GDM1 (cell line): ENCODE measurements around the gene CCDC50.

Source experiments
- DNase-seq: peaks from one replicate; lab custom pipeline; 2025; lab: John Stamatoyannopoulos, UW

The CCDC50 gene

GRCh38 chr3:191316876-191317603, 12.2 kb upstream of the CCDC50 start:
- no peak for DNase-seq

GRCh38 chr3:191320316-191320715, 8.9 kb upstream of the CCDC50 start:
- DNase-seq: no peak

DNA sequence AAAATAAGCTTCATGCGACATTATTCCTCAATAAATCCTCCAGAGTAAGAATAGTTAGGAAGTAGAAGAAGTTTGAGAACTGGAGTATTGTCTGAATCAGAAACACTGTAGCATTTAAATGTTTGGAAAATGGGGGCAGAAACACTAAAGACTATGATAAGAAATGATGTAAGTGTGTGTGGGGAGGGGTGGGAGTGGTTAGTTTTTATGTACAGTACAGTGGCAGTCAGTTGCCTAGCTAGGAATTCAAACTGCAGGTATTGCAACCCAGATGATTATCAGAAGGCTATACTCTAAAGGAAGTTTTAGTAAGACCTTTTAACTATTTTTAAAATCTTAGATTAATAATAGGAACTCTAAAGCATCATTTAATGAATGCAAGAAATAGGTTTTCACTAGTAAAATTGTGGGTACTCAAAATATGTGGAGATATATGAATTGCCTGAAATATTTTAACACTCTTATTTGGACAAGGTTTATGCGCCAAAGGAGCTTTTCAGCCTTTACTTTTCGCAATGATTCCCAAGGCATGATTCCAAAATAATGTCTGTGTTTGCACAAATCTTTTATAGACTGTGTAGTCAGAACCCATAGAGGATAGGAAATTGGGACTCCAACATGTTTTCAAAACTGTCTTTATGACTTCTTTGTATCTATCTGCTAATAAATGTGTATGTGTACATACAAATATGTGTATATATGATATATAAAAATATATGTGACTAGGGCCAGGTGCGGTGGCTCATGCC, 8.0 kb upstream of the CCDC50 start:
- DNase-seq: no peak

- DNase-seq: no peak
Measured at GRCh38 chr3:191324936-191325335, 4.3 kb upstream of the CCDC50 start.

DNA sequence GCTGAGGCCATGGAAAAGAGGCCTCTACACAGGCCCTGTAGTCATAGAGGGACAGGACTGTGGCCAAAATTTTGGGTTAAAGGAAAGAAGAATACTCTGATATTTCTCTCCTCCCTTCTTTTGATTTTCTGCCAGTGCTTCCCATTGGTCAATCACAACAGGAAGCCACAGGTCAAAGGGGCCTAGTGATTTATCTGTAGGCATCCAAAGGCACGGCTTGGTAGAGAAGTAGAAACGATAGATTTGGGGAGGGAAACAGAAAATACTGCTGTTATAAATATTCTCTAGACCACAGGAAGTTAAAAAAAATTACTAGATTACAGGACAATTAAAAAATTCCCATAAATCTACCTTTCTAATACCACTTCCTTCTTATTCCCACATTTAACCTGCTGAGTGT, 1.7 kb upstream of the CCDC50 start:
- DNase-seq: no peak

GRCh38 chr3:191328383-191328961, 722 bp upstream of the CCDC50 start:
- no peak for DNase-seq

GRCh38 chr3:191329654-191330529, 698 bp downstream of the CCDC50 start, which contains the start of gene UTS2B:
Gene UTS2B, minus strand, starts transcription at chr3:191330526. Its CDS starts 48,337 bp downstream, at chr3:191282189.
- DNase-seq: no peak

DNA sequence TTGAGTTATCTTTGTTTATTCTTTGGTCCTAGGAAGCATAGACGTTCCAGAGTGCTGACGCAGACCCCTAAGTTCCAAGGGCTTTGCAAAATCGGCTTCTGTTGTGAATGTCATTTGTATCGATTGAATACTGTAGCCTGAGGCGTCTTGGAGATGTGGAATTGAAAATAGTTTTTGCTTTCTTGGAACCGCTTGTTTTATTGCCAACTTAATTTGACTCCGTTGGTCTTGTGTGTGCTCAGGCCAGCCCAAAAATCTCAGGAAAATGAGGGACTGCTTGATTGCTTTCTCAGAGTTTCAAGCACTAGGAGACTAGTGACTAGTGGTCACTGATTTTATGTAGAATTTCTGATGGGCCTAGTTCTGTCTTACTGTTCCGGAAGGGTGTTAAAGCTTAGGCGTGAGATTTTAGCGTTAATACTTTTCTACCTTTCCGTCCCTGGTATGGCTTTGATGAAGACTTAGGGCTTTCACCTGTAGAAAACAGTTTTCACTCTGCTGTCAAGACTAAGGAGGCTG, 1.4 kb downstream of the CCDC50 start:
- DNase-seq: no peak

- no peak for DNase-seq
Measured at GRCh38 chr3:191331388-191331787, 2.2 kb downstream of the CCDC50 start.

DNA sequence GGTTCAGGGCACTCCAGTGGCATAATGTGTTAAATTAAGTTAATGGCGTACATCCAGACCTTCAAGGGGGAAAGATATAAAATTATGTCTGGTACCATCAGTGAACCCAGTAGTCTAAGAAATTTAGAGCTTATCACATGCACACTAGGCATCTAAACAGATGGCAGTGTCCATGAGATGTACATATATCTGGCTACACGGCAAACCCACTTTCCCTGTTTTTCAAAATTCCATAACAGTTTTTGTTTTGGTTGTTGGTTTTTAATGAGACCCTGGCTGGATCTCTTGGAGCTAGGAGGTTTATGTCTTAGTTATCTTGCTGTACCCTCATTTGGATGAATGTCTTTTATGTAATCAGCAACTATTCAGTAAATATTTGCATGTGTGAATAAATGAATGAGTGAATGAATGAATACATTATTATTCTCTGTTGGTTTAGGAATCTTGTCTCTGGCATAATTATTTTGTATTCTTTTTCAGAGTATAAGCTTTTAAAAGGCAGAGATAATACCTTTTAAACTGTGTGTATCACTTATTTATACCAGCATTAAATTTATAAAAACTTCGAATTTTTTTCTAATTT, 4.2 kb downstream of the CCDC50 start:
- DNase-seq: no peak

DNA sequence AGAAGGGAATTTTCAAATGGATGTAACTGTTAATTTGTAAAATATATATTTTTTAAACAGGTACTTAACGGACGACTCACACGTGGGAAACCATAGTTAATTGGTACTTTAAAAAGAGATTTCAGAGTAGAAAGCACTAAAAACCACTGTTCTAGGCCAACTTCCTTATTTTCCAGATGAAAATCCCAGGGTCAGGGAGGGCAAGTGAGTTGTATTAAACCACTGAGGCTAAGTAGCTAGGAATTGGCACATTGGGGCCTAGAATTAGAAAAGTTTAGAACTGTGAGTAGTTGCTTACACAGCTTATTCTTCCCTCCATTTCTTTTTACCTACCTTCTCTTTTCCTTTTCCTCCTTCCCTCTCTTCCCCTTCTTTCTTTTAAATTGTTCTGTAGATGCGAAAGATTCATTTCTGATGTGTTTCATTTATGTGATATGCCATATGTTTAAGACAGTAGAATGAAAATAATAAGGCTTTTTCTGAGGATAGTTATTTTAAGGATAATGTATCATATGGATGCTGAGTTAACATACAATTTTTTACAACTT, 5.2 kb downstream of the CCDC50 start:
- no peak for DNase-seq

DNA sequence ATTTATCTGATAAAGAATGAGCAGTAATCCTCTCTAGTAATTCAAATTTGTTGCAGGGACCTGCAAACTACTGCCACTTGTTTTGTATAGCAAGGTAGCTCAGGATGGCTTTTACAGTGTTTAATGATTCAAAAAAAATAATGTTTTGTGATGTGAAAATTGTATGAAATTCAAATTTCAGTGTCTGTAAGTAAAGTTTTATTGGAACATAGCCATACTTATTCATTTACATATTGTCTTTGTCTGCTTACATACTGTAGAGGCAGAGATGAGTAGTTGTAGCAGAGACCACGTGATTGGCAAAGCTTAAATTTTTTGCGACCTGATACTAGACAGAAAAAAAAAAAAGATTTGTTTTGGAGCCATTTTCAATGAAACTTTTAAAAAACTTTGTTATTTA, 7.6 kb downstream of the CCDC50 start:
- DNase-seq: no peak

DNA sequence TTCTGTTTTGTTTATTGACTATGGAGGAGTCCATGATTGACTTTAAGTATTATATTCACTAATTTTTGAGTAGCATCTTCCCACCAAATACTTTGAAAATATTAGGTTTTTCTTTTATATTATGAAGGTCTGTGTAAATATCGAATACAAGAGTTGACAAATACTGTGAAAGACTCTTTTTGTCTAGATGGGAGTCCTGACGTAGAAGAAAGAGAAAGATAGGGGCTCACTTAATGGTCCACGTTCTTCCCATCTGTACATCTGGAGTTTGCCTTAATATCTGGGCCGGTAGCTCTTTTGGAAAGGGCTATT, 8.9 kb downstream of the CCDC50 start:
- no peak for DNase-seq

DNA sequence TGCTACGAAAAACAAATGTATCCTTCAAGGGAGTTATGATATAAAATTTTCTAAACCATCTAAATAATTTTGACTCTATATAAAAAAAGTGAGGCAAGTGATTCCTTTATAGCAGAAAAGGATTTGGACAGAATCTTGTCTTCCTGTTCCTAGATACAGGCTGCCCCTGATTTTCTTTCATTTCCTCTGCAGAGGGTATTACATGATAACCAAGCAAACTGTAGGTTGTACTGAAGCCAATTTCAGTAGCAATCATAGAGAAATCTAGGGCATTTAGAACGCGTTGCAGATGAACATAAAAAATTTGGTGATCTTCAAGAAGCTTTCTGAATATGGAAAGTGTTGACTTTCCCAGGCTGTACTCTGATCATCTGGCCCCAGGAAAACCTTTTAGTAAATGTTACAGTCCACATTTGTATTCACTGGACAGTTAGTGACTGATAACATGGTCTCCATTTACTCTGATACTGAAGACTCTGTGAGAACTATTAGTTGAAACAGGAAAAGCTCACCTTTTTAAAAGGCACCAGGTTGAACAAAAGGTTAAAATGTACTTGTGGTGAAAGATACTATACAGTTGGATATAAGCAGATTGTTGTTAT, 10.2 kb downstream of the CCDC50 start:
- no peak for DNase-seq

GRCh38 chr3:191340351-191340750, 11.2 kb downstream of the CCDC50 start:
- DNase-seq: no peak

- DNase-seq: no peak
Measured at GRCh38 chr3:191340966-191341365, 11.8 kb downstream of the CCDC50 start.

DNA sequence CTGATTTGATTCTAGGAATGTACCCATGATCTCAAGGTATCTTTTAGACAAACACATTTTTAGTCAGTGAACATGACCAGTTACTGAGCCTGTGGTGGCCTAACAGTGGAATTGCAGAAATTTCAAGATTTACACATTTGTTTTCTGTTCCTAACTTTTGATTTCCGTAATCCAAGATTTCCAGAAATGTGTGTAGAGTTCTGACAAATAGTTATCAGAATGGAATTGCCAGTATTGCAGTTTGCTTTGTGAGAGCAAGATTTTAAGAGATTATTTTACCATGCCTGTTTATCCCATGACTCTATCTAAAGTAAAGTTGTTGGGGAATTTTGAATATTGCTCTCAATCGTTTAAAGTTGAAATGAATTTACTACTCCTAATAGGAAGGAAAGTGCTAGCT, 12.8 kb downstream of the CCDC50 start:
- DNase-seq: no peak

GRCh38 chr3:191342411-191342810, 13.2 kb downstream of the CCDC50 start:
- DNase-seq: no peak

DNA sequence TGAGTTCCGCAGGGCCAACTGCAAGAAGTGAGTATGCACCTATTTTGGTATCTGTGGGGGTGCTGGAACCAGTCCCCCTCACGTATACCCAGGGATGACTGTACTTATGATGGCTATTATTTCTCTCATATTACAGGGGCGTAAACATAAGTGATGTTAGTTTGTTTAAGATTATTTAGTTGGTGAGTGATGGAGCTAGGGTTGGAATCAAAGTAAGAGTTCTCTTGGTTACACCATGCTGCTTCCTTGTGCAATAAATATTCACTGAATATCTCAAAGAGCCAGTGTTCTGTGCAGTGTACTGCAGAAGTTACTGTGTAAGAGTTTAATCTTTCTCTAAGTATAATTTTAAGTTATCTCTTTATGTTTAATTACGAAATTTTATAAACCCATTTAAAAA, 13.9 kb downstream of the CCDC50 start:
- no peak for DNase-seq

DNA sequence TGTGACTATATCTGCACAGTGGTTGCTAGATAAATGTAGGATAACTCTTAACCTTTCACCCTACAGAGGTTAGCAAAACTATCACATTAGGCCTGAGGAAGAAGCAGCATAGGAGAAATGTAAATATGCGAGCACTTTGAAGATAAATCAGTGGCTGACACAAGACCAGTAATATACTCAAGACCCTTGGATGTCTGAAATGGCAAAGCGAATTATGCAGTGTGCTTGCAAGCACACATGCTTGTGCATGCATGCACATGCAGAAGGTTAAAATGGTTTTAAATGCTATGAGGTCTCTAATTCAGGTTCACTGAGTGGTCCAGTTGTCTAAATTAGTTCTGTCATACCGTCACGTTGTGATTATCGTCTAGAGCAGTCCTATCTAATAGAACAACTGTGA, 14.7 kb downstream of the CCDC50 start:
- DNase-seq: no peak

DNA sequence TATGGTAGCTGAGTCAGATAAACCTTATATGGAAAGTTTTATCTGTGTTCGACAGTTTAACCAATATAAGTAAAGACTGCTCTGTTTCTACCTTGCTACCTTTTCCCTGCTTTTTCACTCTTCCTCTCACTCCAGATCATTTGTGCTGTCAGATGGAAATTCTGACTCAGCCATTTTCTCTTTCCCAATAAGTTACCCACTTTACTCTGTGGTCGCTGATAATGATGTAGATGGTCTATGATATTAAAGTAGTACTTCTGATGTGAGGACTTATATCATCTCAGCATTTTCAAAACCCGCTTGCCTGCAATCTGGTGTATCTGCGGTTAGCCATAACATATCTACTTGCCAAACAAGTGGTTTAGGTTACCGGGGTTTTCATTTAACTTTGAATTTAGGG, 16.1 kb downstream of the CCDC50 start:
- DNase-seq: no peak
